Subcutaneous abdominal adipose tissue (tissue), 5 donors: ENCODE results near the gene PTPRM.

Experiments used
- H3K27ac ChIP-seq: one replicate; pipeline ENCODE4 v1.7.0; 2013; ENCODE audit warnings: low read depth, mild to moderate bottlenecking, inconsistent platforms, low read length, moderate library complexity
- H3K27me3 ChIP-seq, 5 donors: one replicate each; pipeline ENCODE4 v1.7.0; 2013; ENCODE audit warnings: low read length in 5 of 5, inconsistent platforms in 1 of 5; ENCODE audit not compliant: control insufficient read depth in 5 of 5, insufficient read depth in 4 of 5
- H3K36me3 ChIP-seq, 5 donors: one replicate each; pipeline ENCODE4 v1.7.0; 2013; ENCODE audit warnings: low read length in 5 of 5; ENCODE audit not compliant: control insufficient read depth in 5 of 5, insufficient read depth in 5 of 5
- H3K4me1 ChIP-seq, 5 donors: one replicate each; pipeline ENCODE4 v1.7.0; 2013; ENCODE audit warnings: low read length in 5 of 5, mild to moderate bottlenecking in 3 of 5, moderate library complexity in 1 of 5; ENCODE audit not compliant: control insufficient read depth in 5 of 5, insufficient read depth in 5 of 5
- H3K4me3 ChIP-seq, 5 donors: one replicate each; pipeline ENCODE4 v1.7.0; 2013; ENCODE audit warnings: low read length in 5 of 5, low read depth in 1 of 5
- H3K9ac ChIP-seq, 5 donors: one replicate each; pipeline ENCODE4 v1.7.0; 2013; ENCODE audit warnings: low read length in 5 of 5, mild to moderate bottlenecking in 4 of 5, moderate library complexity in 3 of 5
- H3K9me3 ChIP-seq, 5 donors: one replicate each; pipeline ENCODE4 v1.7.0; 2013; ENCODE audit warnings: low read length in 5 of 5; ENCODE audit not compliant: control insufficient read depth in 5 of 5
- donor health status: healthy.
- donor health status: healthy.
- donor health status: healthy.
- donor health status: healthy.
- donor health status: healthy.

The PTPRM gene

DNA sequence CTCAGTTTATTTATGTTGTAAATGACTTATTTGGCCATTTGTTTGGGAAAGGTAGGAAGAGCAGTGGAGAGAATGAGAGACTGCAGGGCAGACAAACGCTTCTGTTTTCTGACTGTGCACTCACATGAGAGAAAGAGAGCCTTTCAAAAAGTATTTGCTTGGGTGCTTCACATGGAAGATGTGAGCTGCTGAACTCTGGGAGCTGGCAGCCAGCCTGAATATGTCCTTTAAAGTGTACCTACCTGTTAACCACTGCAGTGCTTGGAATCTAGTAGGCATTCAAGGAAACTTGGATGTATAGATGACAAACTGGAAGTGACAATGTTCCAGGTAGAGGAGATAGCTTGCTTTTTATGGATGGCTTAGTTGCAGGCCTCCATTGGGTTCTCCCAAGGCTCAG, 68.8 kb downstream of the PTPRM start:
- Histone ChIP-seq H3K9me3 (no peaks in the 10 kb centered on the region), H3K27ac (no peak overlapping the region), H3K36me3 (no peaks in the 10 kb centered on the region), H3K4me3 (no peak overlapping the region), H3K9ac (no peak overlapping the region), H3K27me3 (no peaks in the 10 kb centered on the region), H3K4me1 (peaks cover 0 to 11% (median 2%) of the 10 kb centered on the region in 5 donors)

DNA sequence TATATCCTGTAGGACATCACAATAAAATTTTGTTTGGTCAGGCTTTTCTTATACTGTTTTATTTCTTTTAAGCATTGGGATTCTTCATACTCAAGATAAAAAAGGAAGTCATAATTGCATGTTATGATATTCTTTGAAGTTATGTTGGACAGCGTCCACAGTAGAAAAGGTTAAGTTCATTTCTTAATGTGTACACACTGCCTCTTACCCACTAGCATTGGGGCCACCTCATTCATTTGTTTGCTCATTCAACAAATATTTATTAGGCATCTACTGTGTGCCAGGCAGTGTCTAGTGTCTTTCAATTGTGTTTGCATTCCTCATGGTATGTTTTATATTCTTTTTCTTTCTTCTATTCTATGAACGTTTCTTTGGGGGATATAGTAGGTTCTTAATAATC, 70.2 kb downstream of the PTPRM start:
- H3K9ac ChIP-seq = no peak overlapping the region
- no peaks in the 10 kb centered on the region for H3K36me3 ChIP-seq
- H3K27ac ChIP-seq = no peak overlapping the region
- no peaks in the 10 kb centered on the region for H3K9me3 ChIP-seq
- no peaks in the 10 kb centered on the region for H3K27me3 ChIP-seq
- H3K4me1 ChIP-seq = peaks cover 0 to 12% (median 1%) of the 10 kb centered on the region in 5 donors
- no peak overlapping the region for H3K4me3 ChIP-seq

DNA sequence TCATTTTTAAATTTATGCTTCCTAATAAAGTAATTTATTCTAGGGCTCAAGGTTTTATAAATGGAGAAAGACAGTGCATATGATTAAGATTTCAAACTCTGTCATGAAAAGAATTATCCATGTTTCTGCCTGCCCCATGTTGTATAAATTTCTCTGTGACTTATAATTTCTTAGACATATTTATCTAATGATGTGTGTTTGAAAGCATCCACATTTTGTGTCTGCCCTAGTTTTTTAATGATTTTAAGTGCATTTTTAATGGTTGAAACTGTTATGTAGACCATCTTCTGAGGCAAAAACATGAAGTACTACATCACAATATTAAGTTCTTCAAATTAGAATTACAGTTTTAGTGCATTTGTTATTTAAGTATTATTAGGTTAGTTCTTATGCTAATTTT, 71.2 kb downstream of the PTPRM start:
- H3K9ac ChIP-seq = no peak overlapping the region
- H3K36me3 ChIP-seq = no peaks in the 10 kb centered on the region
- H3K27me3 ChIP-seq = no peaks in the 10 kb centered on the region
- no peak overlapping the region for H3K4me3 ChIP-seq
- peaks cover 0 to 11% (median 0%) of the 10 kb centered on the region in 5 donors for H3K4me1 ChIP-seq
- H3K27ac ChIP-seq = no peak overlapping the region
- H3K9me3 ChIP-seq = no peaks in the 10 kb centered on the region

DNA sequence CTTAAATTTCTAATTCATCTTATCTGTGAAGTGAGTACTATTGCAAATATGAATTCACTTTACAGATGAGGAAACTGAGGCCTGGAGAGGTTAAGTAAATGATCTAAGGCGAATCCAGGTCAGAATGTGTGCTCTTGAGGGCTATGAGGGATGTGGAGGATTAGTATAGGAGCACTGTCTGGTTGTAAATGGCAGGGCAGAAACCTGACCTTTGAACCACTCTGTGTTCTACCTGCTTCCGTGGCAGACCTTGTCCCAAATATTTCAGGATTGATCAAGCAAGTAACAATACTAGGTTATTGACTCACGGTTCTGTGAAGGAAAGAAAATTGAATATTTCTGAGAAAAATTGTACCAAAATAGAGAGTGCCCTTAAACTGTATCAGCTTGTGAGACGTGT, 74.7 kb downstream of the PTPRM start:
- Histone ChIP-seq H3K9ac (no peak overlapping the region), H3K27ac (no peak overlapping the region), H3K36me3 (no peaks in the 10 kb centered on the region), H3K4me1 (peaks cover 0 to 16% (median 11%) of the 10 kb centered on the region in 5 donors), H3K9me3 (no peaks in the 10 kb centered on the region), H3K27me3 (no peaks in the 10 kb centered on the region), H3K4me3 (no peak overlapping the region)

DNA sequence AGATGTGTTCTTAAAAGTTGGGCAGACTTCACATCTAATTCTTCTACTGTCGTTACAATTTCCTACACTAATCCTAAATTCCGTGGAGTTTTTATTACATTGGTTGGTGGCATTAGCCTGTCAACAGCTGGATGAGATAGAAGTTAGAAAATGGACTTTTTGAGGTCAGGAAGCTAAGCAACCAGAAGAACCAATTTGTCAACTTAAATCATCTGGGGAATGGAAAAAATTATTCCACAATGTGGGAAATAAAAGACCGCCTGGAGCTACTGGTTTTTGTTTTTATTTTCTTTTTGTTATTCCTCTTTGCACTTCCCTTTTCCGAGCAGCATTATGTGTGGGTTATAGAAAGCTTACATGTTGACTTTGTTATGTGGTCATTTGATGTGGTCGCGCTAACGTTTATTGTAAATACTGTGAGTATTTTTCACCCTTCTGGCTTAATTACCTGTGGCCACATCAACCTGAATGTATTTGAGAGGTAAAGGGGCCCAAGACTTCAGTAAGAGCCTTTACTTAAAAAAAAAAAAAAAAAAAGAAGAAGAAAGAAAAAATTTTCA, 75.3 kb downstream of the PTPRM start:
- no peaks in the 10 kb centered on the region for H3K9me3 ChIP-seq
- H3K9ac ChIP-seq = no peak overlapping the region
- no peaks in the 10 kb centered on the region for H3K36me3 ChIP-seq
- H3K4me1 ChIP-seq = peaks cover 0 to 16% (median 11%) of the 10 kb centered on the region in 5 donors
- H3K27ac ChIP-seq = no peak overlapping the region
- no peak overlapping the region for H3K4me3 ChIP-seq
- H3K27me3 ChIP-seq = no peaks in the 10 kb centered on the region

DNA sequence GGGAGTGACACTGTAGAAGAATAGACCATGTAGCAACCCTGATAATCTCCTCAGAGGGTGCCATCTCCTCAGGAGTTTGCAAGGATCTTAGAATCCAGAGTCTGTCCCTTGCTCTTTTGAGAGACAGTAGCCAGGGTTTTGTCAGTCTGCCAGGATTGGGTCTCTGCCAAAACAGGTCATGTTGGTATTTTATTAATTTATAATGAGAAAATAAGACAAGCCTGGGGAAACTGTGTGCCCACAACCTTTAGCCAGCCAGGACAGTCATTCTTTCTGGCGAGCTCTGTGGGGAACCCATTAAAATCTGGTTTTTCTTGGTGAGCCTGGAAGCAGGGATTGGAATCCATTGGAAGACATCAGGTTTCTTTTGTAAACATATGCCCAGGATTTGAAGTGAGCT, 78.6 kb downstream of the PTPRM start:
- H3K9ac ChIP-seq = no peak overlapping the region
- no peak overlapping the region for H3K4me3 ChIP-seq
- peaks cover 0 to 7% (median 0%) of the 10 kb centered on the region in 5 donors for H3K9me3 ChIP-seq
- no peaks in the 10 kb centered on the region for H3K27me3 ChIP-seq
- no peaks in the 10 kb centered on the region for H3K36me3 ChIP-seq
- peaks cover 0 to 16% (median 11%) of the 10 kb centered on the region in 5 donors for H3K4me1 ChIP-seq
- H3K27ac ChIP-seq = no peak overlapping the region

DNA sequence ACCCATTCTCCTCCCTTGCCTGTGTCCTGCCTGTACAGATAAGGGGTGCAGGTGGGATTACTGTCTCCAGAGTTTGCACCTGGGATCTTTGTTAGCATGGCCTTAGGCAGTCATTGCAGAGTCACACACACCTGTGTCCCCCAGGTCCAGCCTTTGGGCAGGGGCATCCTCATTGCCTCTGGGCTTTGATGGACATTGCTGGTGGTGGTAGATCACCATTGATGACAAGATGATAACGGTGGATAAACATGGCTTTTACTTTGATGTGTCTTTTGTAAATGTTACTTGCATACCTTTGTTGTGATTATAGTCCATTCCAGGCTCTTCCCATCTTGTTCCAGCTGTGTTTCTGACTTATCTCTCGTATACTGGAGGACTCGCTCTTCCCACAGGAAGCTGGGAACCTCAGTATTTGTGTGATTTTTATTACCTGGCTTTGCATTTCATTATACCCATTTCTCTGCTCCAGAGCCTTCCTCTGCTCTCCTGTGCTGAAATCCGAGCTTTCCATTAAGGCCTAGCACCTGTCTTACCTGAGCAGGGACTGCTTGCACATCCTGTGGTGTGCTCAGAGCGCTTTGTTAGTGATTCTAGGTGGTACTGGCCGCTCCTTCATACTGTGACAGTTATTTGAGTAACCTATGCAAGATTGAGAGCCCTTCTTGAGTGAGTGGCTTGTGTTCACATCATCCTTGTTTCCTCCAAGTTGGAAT, 79.2 kb downstream of the PTPRM start:
- Histone ChIP-seq H3K9ac (no peak overlapping the region), H3K4me3 (no peak overlapping the region), H3K4me1 (peaks cover 0 to 16% (median 11%) of the 10 kb centered on the region in 5 donors), H3K27me3 (no peaks in the 10 kb centered on the region), H3K9me3 (peaks cover 0 to 7% (median 0%) of the 10 kb centered on the region in 5 donors), H3K27ac (no peak overlapping the region), H3K36me3 (no peaks in the 10 kb centered on the region)

DNA sequence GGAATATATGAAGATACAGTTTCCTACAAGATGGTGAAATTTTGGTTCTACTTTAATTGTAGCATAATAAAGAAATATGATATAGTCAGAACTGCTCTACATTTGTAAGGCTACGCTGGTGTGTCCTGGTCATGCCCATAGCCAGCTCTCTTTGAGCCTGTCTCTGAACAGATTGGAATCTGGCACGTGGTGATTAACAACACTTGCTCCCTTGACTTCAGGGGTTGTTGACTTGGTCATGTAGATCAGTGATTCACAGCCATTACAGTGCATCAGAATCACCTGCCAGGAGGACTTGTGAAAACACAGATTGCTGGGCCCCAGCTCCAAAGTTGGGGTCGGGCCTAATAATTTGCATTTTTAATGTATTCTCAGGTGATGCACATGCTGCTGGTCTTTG, 80.4 kb downstream of the PTPRM start:
- no peak overlapping the region for H3K4me3 ChIP-seq
- no peak overlapping the region for H3K27ac ChIP-seq
- H3K4me1 ChIP-seq = peaks cover 0 to 12% (median 11%) of the 10 kb centered on the region in 5 donors
- no peaks in the 10 kb centered on the region for H3K27me3 ChIP-seq
- H3K36me3 ChIP-seq = no peaks in the 10 kb centered on the region
- peaks cover 0 to 7% (median 0%) of the 10 kb centered on the region in 5 donors for H3K9me3 ChIP-seq
- H3K9ac ChIP-seq = no peak overlapping the region

DNA sequence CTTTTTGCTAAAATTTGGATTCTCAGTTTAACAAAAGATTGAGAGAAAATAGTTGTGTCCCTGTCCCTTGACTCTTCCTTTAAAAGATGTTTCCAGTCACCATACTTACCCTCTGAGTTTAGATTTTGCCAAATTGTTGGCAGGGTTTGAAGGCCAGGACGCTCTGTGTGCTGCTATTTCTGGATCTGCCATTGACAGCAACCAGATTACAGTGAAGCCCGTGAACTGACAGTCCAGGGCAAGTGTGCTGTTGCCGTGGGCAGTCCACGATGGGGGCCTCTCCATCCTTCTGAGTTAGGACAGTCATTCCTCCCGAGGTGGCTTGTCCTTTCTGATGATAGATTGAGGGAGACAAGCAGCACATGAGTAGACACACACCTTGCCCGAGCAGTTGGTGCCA, 89.9 kb downstream of the PTPRM start:
- Histone ChIP-seq H3K9me3 (peaks cover 0 to 2% (median 0%) of the 10 kb centered on the region in 5 donors), H3K4me1 (peaks cover 7 to 28% (median 19%) of the 10 kb centered on the region in 5 donors), H3K4me3 (no peak overlapping the region), H3K36me3 (no peaks in the 10 kb centered on the region), H3K27ac (no peak overlapping the region), H3K27me3 (no peaks in the 10 kb centered on the region), H3K9ac (no peak overlapping the region)

DNA sequence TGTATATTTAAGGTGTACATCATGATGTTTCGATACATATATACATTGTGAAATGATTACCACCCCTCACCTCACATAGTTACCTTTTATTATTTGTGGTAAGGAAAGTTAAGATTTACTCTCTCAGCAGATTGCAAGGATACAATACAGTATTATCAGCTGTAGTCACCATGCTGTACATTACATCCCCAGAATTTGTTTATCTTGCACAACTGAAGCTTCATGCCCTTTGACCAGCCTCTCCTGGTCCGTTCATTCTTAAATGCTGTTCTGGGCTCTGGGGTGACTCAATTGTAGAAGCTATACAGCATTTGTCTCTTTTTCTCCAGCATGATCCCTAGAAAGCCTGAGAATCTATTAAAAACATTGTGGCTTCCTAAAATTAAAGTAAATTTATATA, 90.8 kb downstream of the PTPRM start:
- H3K27me3 ChIP-seq = no peaks in the 10 kb centered on the region
- no peak overlapping the region for H3K4me3 ChIP-seq
- peaks cover 0 to under 1% (median 0%) of the 10 kb centered on the region in 5 donors for H3K36me3 ChIP-seq
- H3K27ac ChIP-seq = no peak overlapping the region
- H3K9me3 ChIP-seq = peaks cover 0 to 2% (median 0%) of the 10 kb centered on the region in 5 donors
- H3K9ac ChIP-seq = no peak overlapping the region
- H3K4me1 ChIP-seq = peaks cover 7 to 35% (median 28%) of the 10 kb centered on the region in 5 donors
